PFSK-1 (cell line): ENCODE results near the gene SLC25A42.

Experiments
- POLR2AphosphoS5 ChIP-seq: IDR thresholded peaks from 2 replicates; pipeline ENCODE4 v1.6.1; 2012; ENCODE audit warnings: low read depth, mild to moderate bottlenecking, control low read depth, low read length, moderate library complexity
- TF ChIP-seq, protein P1 (sequence below), 2 experiments: IDR thresholded peaks; 2 replicates each; pipeline versions ENCODE4 v1.6.1 to v1.8.0; 2011 to 2012; ENCODE audit warnings: low read depth in 2 of 2, low read length in 2 of 2, control low read depth in 1 of 2, inconsistent platforms in 1 of 2, mild to moderate bottlenecking in 1 of 2, moderate library complexity in 1 of 2; ENCODE audit not compliant: insufficient read depth in 1 of 2

DNA sequence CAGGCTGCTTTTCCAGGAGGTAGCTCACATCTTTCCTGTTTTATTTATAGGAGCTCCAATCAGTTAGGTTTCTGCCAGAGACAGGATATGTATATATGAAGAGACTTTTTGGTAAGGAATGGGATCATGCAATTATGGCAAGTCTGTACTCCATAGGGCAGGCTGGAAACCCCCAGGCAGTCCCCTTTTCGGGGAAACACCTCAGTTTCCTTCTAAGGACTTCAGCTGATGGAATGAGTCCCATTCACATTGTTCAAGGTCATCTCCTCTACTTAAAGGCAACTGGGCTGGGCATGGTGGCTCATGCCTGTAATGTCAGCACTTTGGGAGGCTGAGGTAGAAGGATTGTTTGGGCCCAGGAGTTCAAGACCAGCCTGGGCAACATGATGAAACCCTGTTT, 10.9 kb upstream of the SLC25A42 start:
- TF ChIP-seq POLR2AphosphoS5 = no peak
- TF ChIP-seq, protein P1, sequence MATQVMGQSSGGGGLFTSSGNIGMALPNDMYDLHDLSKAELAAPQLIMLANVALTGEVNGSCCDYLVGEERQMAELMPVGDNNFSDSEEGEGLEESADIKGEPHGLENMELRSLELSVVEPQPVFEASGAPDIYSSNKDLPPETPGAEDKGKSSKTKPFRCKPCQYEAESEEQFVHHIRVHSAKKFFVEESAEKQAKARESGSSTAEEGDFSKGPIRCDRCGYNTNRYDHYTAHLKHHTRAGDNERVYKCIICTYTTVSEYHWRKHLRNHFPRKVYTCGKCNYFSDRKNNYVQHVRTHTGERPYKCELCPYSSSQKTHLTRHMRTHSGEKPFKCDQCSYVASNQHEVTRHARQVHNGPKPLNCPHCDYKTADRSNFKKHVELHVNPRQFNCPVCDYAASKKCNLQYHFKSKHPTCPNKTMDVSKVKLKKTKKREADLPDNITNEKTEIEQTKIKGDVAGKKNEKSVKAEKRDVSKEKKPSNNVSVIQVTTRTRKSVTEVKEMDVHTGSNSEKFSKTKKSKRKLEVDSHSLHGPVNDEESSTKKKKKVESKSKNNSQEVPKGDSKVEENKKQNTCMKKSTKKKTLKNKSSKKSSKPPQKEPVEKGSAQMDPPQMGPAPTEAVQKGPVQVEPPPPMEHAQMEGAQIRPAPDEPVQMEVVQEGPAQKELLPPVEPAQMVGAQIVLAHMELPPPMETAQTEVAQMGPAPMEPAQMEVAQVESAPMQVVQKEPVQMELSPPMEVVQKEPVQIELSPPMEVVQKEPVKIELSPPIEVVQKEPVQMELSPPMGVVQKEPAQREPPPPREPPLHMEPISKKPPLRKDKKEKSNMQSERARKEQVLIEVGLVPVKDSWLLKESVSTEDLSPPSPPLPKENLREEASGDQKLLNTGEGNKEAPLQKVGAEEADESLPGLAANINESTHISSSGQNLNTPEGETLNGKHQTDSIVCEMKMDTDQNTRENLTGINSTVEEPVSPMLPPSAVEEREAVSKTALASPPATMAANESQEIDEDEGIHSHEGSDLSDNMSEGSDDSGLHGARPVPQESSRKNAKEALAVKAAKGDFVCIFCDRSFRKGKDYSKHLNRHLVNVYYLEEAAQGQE (IDR thresholded peaks at IDR 0.05; ENCODE audit: insufficient read depth in 1 of 2, low read depth in 2 of 2, low read length in 2 of 2) = no peak
